ENCODE data around the gene AFG3L2.

- no peak for TF ChIP-seq CTCF (IDR thresholded peaks at IDR 0.05; ENCODE audit: low read depth, low read length)
- TF ChIP-seq POLR2A (IDR thresholded peaks at IDR 0.05; ENCODE audit: extremely low read depth, insufficient read length): no peak
- no peak for TF ChIP-seq MAX (IDR thresholded peaks at IDR 0.05; ENCODE audit: low read depth, low read length)
Observed at GRCh38 chr18:12373116-12373770, 3.8 kb downstream of the AFG3L2 start.

Measured in NB4 (cell line).